Measurements from ENCODE around the gene EXOSC9. TPM values are rescaled to one million over a fixed set of nuclear protein-coding genes. Genes with fewer than 3 reads are reported as not detected.
"Not testable (repeated sequence)": the region's sequence is repeated elsewhere in the genome, so short reads cannot be mapped to it uniquely, and the experiment has no call there.

EXOSC9 gene
- 23.0 and 29.9 TPM in 2 replicates for total RNA-seq (2021)
- Bru-seq, nascent RNA = percentile 90 among the genes with signal in this experiment
- BruChase-seq, experiment 1, labeled RNA remaining after a 2-hour chase = percentile 85 among the genes with signal in this experiment
- percentile 87 among the genes with signal in this experiment for BruChase-seq, experiment 2, labeled RNA remaining after a 6-hour chase
- long read RNA-seq, transcript EXOSC9-201 (12 exons, 1,481 nt) = major isoform, 39 of 56 reads
- long read RNA-seq, transcript EXOSC9-202 (13 exons, 1,529 nt) = minor isoform, 13 of 56 reads
- long read RNA-seq, partial matches to known transcripts = 0 of 56 reads
- long read RNA-seq, other reads (novel, unspliced or antisense) = 4 of 56 reads

GRCh38 chr4:121800961-121801714 lies at the start of gene EXOSC9:
TSS of gene EXOSC9 (plus strand) at chr4:121801323. CDS start at chr4:121801425, 102 bp downstream.
- peaks cover 18% of the 10 kb centered on the region for H3K4me1 ChIP-seq (replicated peaks; ENCODE audit: insufficient read depth)
- no peaks in the 10 kb centered on the region for H3K9me3 ChIP-seq (ENCODE audit: insufficient read depth, low read depth)
- peak within 1 kb of the TSS; percentile 62 for H3K27ac ChIP-seq
- ChIA-PET POLR2A (ENCODE audit: unreplicated experiment) (interaction anchor here (0.7 kb wide), 1 partner anchor 641 kb away, joined by 4 read pairs; no protein-coding TSS in a partner anchor), CTCF (no interaction called here)
- no peaks in the 10 kb centered on the region for H3K9me2 ChIP-seq (ENCODE audit: insufficient read depth)
- H3F3A ChIP-seq (ENCODE audit: insufficient read depth, low read depth) = no peaks in the 10 kb centered on the region
- peaks cover 14% of the 10 kb centered on the region; the same call in 1 of the 2 replicates for H3K36me3 ChIP-seq (ENCODE audit: low read depth)
- DNase-seq = peak; percentile 85 to 92
- H3K4me3 ChIP-seq = peak within 1 kb of the TSS; percentile 87
- peaks cover 19% of the 10 kb centered on the region for H3K79me2 ChIP-seq (ENCODE audit: low read depth)
- no peaks in the 10 kb centered on the region for H3K27me3 ChIP-seq (ENCODE audit: insufficient read depth, low read depth)
- TSS peak; percentile 71 for BruUV-seq (replicated peaks)
- H4K20me1 ChIP-seq (ENCODE audit: insufficient read depth) = no peaks in the 10 kb centered on the region
- intact Hi-C loops (cut with micrococcal nuclease; ENCODE audit: unreplicated experiment) = loop anchor here (1.0 to 5.0 kb wide), 2 partner anchors 22 to 104 kb away; partner anchors contain the start of genes ANXA5 and CCNA2
- no peak for TF ChIP-seq EZH2 (IDR thresholded peaks at IDR 0.05; ENCODE audit: low read depth)
- peak within 1 kb of the TSS; percentile 99 for H2AFZ ChIP-seq
- H3K4me2 ChIP-seq = peak within 1 kb of the TSS; percentile 89

- DNase-seq; H3K4me2 ChIP-seq; H3K9me2 ChIP-seq (ENCODE audit: insufficient read depth); H3K9me3 ChIP-seq (ENCODE audit: insufficient read depth, low read depth); H3K4me1 ChIP-seq (replicated peaks; ENCODE audit: insufficient read depth); H3K27ac ChIP-seq; H3K27me3 ChIP-seq (ENCODE audit: insufficient read depth, low read depth); intact Hi-C loops (cut with micrococcal nuclease; ENCODE audit: unreplicated experiment); H3K4me3 ChIP-seq; H3K36me3 ChIP-seq (ENCODE audit: low read depth); POLR2A ChIA-PET (ENCODE audit: unreplicated experiment); H4K20me1 ChIP-seq (ENCODE audit: insufficient read depth); H2AFZ ChIP-seq; H3K79me2 ChIP-seq (ENCODE audit: low read depth); BruUV-seq (replicated peaks); CTCF ChIA-PET; H3F3A ChIP-seq (ENCODE audit: insufficient read depth, low read depth): not testable (repeated sequence)
These were observed 49.0 kb upstream of the EXOSC9 start for GRCh38 chr4:121752142-121752541.

- no peak overlapping the region for H3K4me2 ChIP-seq
- ChIA-PET POLR2A (ENCODE audit: unreplicated experiment) (no interaction called here), CTCF (no interaction called here)
- DNase-seq = peak in 1 of 2 experiments; percentile 43
- H3K9me2 ChIP-seq (ENCODE audit: insufficient read depth) = peaks cover 3% of the 10 kb centered on the region; the same call in 1 of the 2 replicates
- H3K27ac ChIP-seq = peak overlapping the region; percentile 82
- H3F3A ChIP-seq (ENCODE audit: insufficient read depth, low read depth) = no peaks in the 10 kb centered on the region
- no peak overlapping the region for H3K4me3 ChIP-seq
- H3K36me3 ChIP-seq (ENCODE audit: low read depth) = peaks cover 6% of the 10 kb centered on the region; the same call in 1 of the 2 replicates
- peaks cover 11% of the 10 kb centered on the region for H3K4me1 ChIP-seq (replicated peaks; ENCODE audit: insufficient read depth)
- H3K9me3 ChIP-seq (ENCODE audit: insufficient read depth, low read depth) = peaks cover 14% of the 10 kb centered on the region
- intact Hi-C loops (cut with micrococcal nuclease; ENCODE audit: unreplicated experiment) = no loop called here
- no TSS peak for BruUV-seq (replicated peaks)
- no peaks in the 10 kb centered on the region for H4K20me1 ChIP-seq (ENCODE audit: insufficient read depth)
- no peak overlapping the region; the same call in 1 of the 2 replicates for H2AFZ ChIP-seq
- H3K27me3 ChIP-seq (ENCODE audit: insufficient read depth, low read depth) = no peaks in the 10 kb centered on the region
- TF ChIP-seq EZH2 (IDR thresholded peaks at IDR 0.05; ENCODE audit: low read depth) (no peak), CTCF (conservative IDR thresholded peaks at IDR 0.05) (no peak)
- H3K79me2 ChIP-seq (ENCODE audit: low read depth) = no peaks in the 10 kb centered on the region
These were observed 42.1 kb upstream of the EXOSC9 start for GRCh38 chr4:121758925-121759568.
